T-helper 17 cell (primary cell): ENCODE results near the gene MCM3AP. TPM values are rescaled to one million over a fixed set of nuclear protein-coding genes. Genes with fewer than 3 reads are reported as not detected.

Experiments used
- ATAC-seq: fragments of 150-1000 bp; cut with Tn5 transposase; 2 replicates; pipeline ENCODE4 v1.10.0; 2021; ENCODE audit warnings: mild to moderate bottlenecking, moderate library complexity
- DNase-seq, 3 donors: peaks; one replicate each; pipeline versions ENCODE4 v3.0.0 to v3.0.0-alpha.2; 2020 to 2021
- H3K9me3 ChIP-seq: one replicate; pipeline ENCODE4 v1.7.0; 2013; ENCODE audit warnings: low read length, mild to moderate bottlenecking; ENCODE audit not compliant: control insufficient read depth, poor library complexity, severe bottlenecking
- H3K27ac Mint-ChIP-seq: one replicate; pipeline ENCODE4 v1.8.0; 2022; ENCODE audit warnings: mild to moderate bottlenecking, moderate library complexity, mixed read lengths
- H3K27me3 Mint-ChIP-seq: one replicate; pipeline ENCODE4 v1.8.0; 2022; ENCODE audit warnings: mixed read lengths
- H3K36me3 Mint-ChIP-seq: one replicate; pipeline ENCODE4 v1.8.0; 2022; ENCODE audit warnings: low read depth, mixed read lengths
- H3K4me1 Mint-ChIP-seq: one replicate; pipeline ENCODE4 v1.8.0; 2022; ENCODE audit warnings: mild to moderate bottlenecking, mixed read lengths
- H3K4me3 Mint-ChIP-seq: one replicate; pipeline ENCODE4 v1.8.0; 2022; ENCODE audit warnings: mild to moderate bottlenecking, moderate library complexity, mixed read lengths
- total RNA-seq, 4 donors: library from RNA in 2 of 4; stranded (reverse) in 2 of 4; gene quantifications; one replicate each; pipeline ENCODE4 v1.2.3 and lab custom pipeline; 2022 to 2026

The MCM3AP gene
- total RNA-seq, 2 donors from 2014 or later = 114 to 120 TPM

DNA sequence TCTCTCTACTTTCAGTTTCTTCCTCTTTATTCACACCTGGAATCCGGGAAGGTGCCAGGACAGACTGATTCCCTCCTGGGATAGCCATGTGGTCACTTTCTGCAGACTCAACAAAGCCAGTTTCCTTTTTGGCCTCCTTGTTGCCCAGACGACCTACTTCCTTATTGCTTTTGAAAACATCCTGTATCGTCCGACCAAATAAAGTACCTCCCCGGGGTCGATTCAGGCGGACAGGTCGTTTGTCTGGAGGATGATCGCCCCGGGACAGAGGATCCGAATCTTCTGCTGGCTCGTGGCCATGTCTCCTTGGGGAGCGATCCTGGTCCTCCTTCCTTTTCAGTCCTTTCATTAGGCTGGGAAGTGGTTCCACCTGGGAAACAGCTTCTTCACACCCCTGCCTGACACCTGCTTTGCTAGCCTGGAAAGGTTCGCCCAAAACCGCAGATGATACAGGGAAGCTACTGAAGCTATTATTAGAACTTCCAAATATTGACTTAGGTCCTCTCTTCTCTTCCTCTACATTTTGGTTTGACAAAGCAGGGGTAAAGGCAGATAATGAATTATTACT, 1.2 kb downstream of the MCM3AP start:
- Mint-ChIP-seq H3K36me3 (peaks cover 5% of the 10 kb centered on the region), H3K27me3 (no peaks in the 10 kb centered on the region), H3K27ac (peak overlapping the region; percentile 86), H3K4me3 (peak overlapping the region; percentile 77), H3K4me1 (peaks cover 32% of the 10 kb centered on the region)
- DNase-seq (no peak), ATAC-seq (no peak)
- H3K9me3 ChIP-seq = no peaks in the 10 kb centered on the region

GRCh38 chr21:46274797-46275390, 10.5 kb downstream of the MCM3AP start:
- no peak overlapping the region for H3K4me3 Mint-ChIP-seq
- no peak for ATAC-seq
- H3K27ac Mint-ChIP-seq = no peak overlapping the region
- H3K4me1 Mint-ChIP-seq = peaks cover 3% of the 10 kb centered on the region
- H3K9me3 ChIP-seq = no peaks in the 10 kb centered on the region
- no peaks in the 10 kb centered on the region for H3K27me3 Mint-ChIP-seq
- peaks cover 15% of the 10 kb centered on the region for H3K36me3 Mint-ChIP-seq
- DNase-seq = no peak

DNA sequence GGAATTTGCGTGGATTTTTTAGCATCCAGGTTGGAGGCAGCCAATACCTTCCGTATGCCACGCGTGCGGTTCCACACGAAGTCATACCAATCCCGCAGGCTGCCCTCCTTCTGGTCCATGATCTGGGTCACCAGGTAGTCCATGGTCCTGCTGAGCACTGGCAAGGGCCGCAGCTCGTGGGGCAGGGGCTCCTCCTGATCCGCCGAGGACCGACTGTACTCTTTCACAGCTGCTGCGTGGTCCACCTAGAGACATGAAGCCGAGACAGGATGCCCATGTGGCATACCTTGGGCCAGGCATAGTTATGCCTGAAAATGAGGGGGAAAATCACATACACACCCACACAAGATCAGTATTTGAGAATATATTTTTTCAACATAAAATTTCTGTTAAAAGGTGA, 12.1 kb downstream of the MCM3AP start:
- Mint-ChIP-seq H3K4me3 (no peak overlapping the region), H3K4me1 (peaks cover 3% of the 10 kb centered on the region), H3K27me3 (no peaks in the 10 kb centered on the region), H3K27ac (no peak overlapping the region), H3K36me3 (peaks cover 15% of the 10 kb centered on the region)
- no peak for DNase-seq
- H3K9me3 ChIP-seq = no peaks in the 10 kb centered on the region
- ATAC-seq = no peak

DNA sequence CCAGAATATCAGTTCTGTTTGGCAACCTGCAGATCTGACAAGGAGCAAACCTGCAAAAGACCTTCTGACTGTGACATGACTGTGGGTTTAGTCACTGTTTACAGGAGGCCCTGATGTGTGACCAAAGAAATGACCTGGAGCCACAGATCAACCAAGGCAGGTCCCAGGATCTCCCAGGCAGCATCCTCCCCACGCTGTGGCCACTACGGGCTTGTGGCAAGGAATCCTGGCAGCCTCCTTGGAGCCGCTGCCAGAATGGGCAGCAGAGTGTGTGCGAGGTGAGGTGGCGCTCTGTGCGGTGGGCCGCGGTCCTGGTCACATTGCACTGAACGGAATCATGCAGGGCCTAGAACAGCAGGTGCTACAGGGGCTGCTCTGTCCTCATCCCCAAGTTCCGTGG, 15.9 kb downstream of the MCM3AP start:
- no peak overlapping the region for H3K27ac Mint-ChIP-seq
- H3K27me3 Mint-ChIP-seq = no peaks in the 10 kb centered on the region
- H3K4me1 Mint-ChIP-seq = no peaks in the 10 kb centered on the region
- H3K9me3 ChIP-seq = no peaks in the 10 kb centered on the region
- no peak overlapping the region for H3K4me3 Mint-ChIP-seq
- H3K36me3 Mint-ChIP-seq = peaks cover 12% of the 10 kb centered on the region
- ATAC-seq (no peak), DNase-seq (no peak)

- ATAC-seq (no peak), DNase-seq (no peak)
- H3K4me3 Mint-ChIP-seq = no peak overlapping the region
- H3K27ac Mint-ChIP-seq = peak overlapping the region; percentile 11
- no peaks in the 10 kb centered on the region for H3K9me3 ChIP-seq
- no peaks in the 10 kb centered on the region for H3K4me1 Mint-ChIP-seq
- no peaks in the 10 kb centered on the region for H3K27me3 Mint-ChIP-seq
- H3K36me3 Mint-ChIP-seq = peaks cover 8% of the 10 kb centered on the region
These were observed 17.0 kb downstream of the MCM3AP start for GRCh38 chr21:46268371-46268770.

DNA sequence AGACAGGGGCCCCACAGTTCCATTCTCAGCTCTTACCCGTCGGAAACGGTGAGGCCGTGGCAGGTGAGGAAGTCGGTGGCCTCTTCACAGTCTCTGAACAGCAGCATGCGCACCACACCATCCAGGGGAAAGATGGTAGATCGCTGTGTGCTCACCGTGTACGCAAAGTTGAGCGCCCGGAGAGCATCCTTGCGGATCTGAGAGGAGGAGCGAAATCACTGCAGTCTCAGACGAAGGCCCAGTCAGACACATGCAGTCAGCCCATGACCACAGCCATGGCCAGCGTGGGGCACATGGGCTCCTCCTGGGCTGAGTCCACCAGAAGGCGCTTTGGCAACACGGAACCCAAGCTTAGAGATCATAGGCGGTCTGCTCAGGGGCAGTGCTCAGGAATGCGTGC, 18.5 kb downstream of the MCM3AP start:
- H3K4me3 Mint-ChIP-seq = no peak overlapping the region
- no peaks in the 10 kb centered on the region for H3K4me1 Mint-ChIP-seq
- ATAC-seq (no peak), DNase-seq (no peak)
- H3K36me3 Mint-ChIP-seq = peaks cover 4% of the 10 kb centered on the region
- no peaks in the 10 kb centered on the region for H3K9me3 ChIP-seq
- no peak overlapping the region for H3K27ac Mint-ChIP-seq
- H3K27me3 Mint-ChIP-seq = no peaks in the 10 kb centered on the region

- H3K27me3 Mint-ChIP-seq = no peaks in the 10 kb centered on the region
- peaks cover 2% of the 10 kb centered on the region for H3K36me3 Mint-ChIP-seq
- ATAC-seq (no peak), DNase-seq (no peak)
- no peaks in the 10 kb centered on the region for H3K9me3 ChIP-seq
- peaks cover under 1% of the 10 kb centered on the region for H3K4me1 Mint-ChIP-seq
- H3K4me3 Mint-ChIP-seq = no peak overlapping the region
- H3K27ac Mint-ChIP-seq = no peak overlapping the region
These were observed 19.5 kb downstream of the MCM3AP start for GRCh38 chr21:46265736-46266525.

- Mint-ChIP-seq H3K27me3 (no peaks in the 10 kb centered on the region), H3K27ac (no peak overlapping the region), H3K4me3 (no peak overlapping the region), H3K36me3 (peaks cover 2% of the 10 kb centered on the region), H3K4me1 (peaks cover 2% of the 10 kb centered on the region)
- DNase-seq = no peak
- no peak for ATAC-seq
- H3K9me3 ChIP-seq = no peaks in the 10 kb centered on the region
These were observed 20.7 kb downstream of the MCM3AP start for GRCh38 chr21:46264690-46265144.

- no peak overlapping the region for H3K27ac Mint-ChIP-seq
- H3K4me1 Mint-ChIP-seq = peaks cover 2% of the 10 kb centered on the region
These were observed 21.2 kb downstream of the MCM3AP start for GRCh38 chr21:46264046-46264689.

GRCh38 chr21:46256501-46256994, 28.9 kb downstream of the MCM3AP start:
- ATAC-seq (no peak), DNase-seq (no peak)
- H3K9me3 ChIP-seq = no peaks in the 10 kb centered on the region
- Mint-ChIP-seq H3K4me1 (peaks cover 23% of the 10 kb centered on the region), H3K36me3 (peaks cover 15% of the 10 kb centered on the region), H3K4me3 (no peak overlapping the region), H3K27ac (no peak overlapping the region), H3K27me3 (no peaks in the 10 kb centered on the region)

More at GRCh38 chr21:46264046-46264689, 21.2 kb downstream of the MCM3AP start:
- ATAC-seq (no peak), DNase-seq (no peak)
- Mint-ChIP-seq H3K27me3 (no peaks in the 10 kb centered on the region), H3K4me3 (no peak overlapping the region), H3K36me3 (peaks cover 2% of the 10 kb centered on the region)
- H3K9me3 ChIP-seq = no peaks in the 10 kb centered on the region

GRCh38 chr21:46255758-46256337, 29.6 kb downstream of the MCM3AP start:
- H3K9me3 ChIP-seq = no peaks in the 10 kb centered on the region
- Mint-ChIP-seq H3K4me1 (peaks cover 22% of the 10 kb centered on the region), H3K36me3 (peaks cover 15% of the 10 kb centered on the region), H3K27me3 (no peaks in the 10 kb centered on the region), H3K4me3 (no peak overlapping the region), H3K27ac (peak overlapping the region; percentile 81)
- no peak for ATAC-seq
- no peak for DNase-seq

- peaks cover 15% of the 10 kb centered on the region for H3K36me3 Mint-ChIP-seq
- peaks cover 27% of the 10 kb centered on the region for H3K4me1 Mint-ChIP-seq
- DNase-seq = no peak
- no peaks in the 10 kb centered on the region for H3K9me3 ChIP-seq
- ATAC-seq = no peak
- H3K27me3 Mint-ChIP-seq = no peaks in the 10 kb centered on the region
- no peak overlapping the region for H3K4me3 Mint-ChIP-seq
- H3K27ac Mint-ChIP-seq = peak overlapping the region; percentile 81
These were observed 30.2 kb downstream of the MCM3AP start for GRCh38 chr21:46255166-46255565.
